ENCODE data around the gene MYO1B.

DNA sequence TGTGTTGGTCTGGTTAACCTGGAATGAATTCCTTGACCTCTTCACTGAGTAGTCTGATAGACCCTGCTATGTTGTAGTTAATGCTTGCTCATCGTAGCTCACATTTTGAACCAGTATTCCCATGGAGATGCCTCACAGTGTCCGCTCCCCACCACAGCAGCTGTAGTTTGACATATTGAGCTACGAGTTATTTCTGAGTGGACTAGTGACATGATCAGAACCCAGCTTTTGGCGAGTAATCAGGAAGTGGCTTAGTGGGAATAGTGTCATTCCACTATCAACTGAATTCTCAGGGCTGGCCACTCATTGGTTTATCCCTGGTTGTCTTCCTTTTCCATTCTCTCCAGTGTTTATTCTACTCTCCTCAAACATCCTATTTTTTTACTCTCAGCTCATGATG lies 102.7 kb downstream of the MYO1B start:
- TF ChIP-seq CREB1 (CRISPR knock-in tag; IDR thresholded peaks at IDR 0.05; ENCODE audit: low read depth) = no peak
- TF ChIP-seq, protein P1, sequence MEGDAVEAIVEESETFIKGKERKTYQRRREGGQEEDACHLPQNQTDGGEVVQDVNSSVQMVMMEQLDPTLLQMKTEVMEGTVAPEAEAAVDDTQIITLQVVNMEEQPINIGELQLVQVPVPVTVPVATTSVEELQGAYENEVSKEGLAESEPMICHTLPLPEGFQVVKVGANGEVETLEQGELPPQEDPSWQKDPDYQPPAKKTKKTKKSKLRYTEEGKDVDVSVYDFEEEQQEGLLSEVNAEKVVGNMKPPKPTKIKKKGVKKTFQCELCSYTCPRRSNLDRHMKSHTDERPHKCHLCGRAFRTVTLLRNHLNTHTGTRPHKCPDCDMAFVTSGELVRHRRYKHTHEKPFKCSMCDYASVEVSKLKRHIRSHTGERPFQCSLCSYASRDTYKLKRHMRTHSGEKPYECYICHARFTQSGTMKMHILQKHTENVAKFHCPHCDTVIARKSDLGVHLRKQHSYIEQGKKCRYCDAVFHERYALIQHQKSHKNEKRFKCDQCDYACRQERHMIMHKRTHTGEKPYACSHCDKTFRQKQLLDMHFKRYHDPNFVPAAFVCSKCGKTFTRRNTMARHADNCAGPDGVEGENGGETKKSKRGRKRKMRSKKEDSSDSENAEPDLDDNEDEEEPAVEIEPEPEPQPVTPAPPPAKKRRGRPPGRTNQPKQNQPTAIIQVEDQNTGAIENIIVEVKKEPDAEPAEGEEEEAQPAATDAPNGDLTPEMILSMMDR (conservative IDR thresholded peaks at IDR 0.05; ENCODE audit: low read depth in 2 of 2) = no peak
